ENCODE data around the gene RPTOR.

Gene RPTOR

GRCh38 chr17:80941743-80942422, 397.2 kb downstream of the RPTOR start:
- H3K4me1 ChIP-seq (ENCODE audit: control insufficient read depth in 5 of 5, insufficient read depth in 5 of 5, low read length in 5 of 5): peaks cover 7 to 22% (median 19%) of the 10 kb centered on the region in 5 donors
- H3K36me3 ChIP-seq (ENCODE audit: control insufficient read depth in 5 of 5, insufficient read depth in 5 of 5, low read length in 5 of 5): peaks cover 0 to 24% (median 19%) of the 10 kb centered on the region in 5 donors
- H3K27ac ChIP-seq (ENCODE audit: low read depth, low read length): peak overlapping the region; percentile 24
- no peaks in the 10 kb centered on the region for H3K27me3 ChIP-seq (ENCODE audit: control insufficient read depth in 5 of 5, insufficient read depth in 4 of 5, low read length in 5 of 5)
- H3K9me3 ChIP-seq (ENCODE audit: control insufficient read depth in 5 of 5, low read length in 5 of 5): peaks cover 0 to 6% (median 0%) of the 10 kb centered on the region in 5 donors
- H3K4me3 ChIP-seq (ENCODE audit: low read depth in 1 of 5, low read length in 5 of 5): peak overlapping the region in 1 of 5 donors; percentile 24
- peak overlapping the region in 1 of 5 donors; percentile 22 for H3K9ac ChIP-seq (ENCODE audit: low read length in 5 of 5)

- H3K4me3 ChIP-seq (ENCODE audit: low read depth in 1 of 5, low read length in 5 of 5): peak overlapping the region in 2 of 5 donors; percentile 3 to 24
- no peaks in the 10 kb centered on the region for H3K27me3 ChIP-seq (ENCODE audit: control insufficient read depth in 5 of 5, insufficient read depth in 4 of 5, low read length in 5 of 5)
- peaks cover 0 to 32% (median 24%) of the 10 kb centered on the region in 5 donors for H3K36me3 ChIP-seq (ENCODE audit: control insufficient read depth in 5 of 5, insufficient read depth in 5 of 5, low read length in 5 of 5)
- peak overlapping the region; percentile 24 for H3K27ac ChIP-seq (ENCODE audit: low read depth, low read length)
- peaks cover 0 to 6% (median 0%) of the 10 kb centered on the region in 5 donors for H3K9me3 ChIP-seq (ENCODE audit: control insufficient read depth in 5 of 5, low read length in 5 of 5)
- no peak overlapping the region for H3K9ac ChIP-seq (ENCODE audit: low read length in 5 of 5)
- peaks cover 7 to 22% (median 19%) of the 10 kb centered on the region in 5 donors for H3K4me1 ChIP-seq (ENCODE audit: control insufficient read depth in 5 of 5, insufficient read depth in 5 of 5, low read length in 5 of 5)
Observed at GRCh38 chr17:80942423-80943345, 398.0 kb downstream of the RPTOR start.

- Histone ChIP-seq H3K36me3 (ENCODE audit: control insufficient read depth in 5 of 5, insufficient read depth in 5 of 5, low read length in 5 of 5) (peaks cover 0 to 41% (median 22%) of the 10 kb centered on the region in 5 donors), H3K27me3 (ENCODE audit: control insufficient read depth in 5 of 5, insufficient read depth in 4 of 5, low read length in 5 of 5) (no peaks in the 10 kb centered on the region), H3K9ac (ENCODE audit: low read length in 5 of 5) (no peak overlapping the region), H3K4me3 (ENCODE audit: low read depth in 1 of 5, low read length in 5 of 5) (no peak overlapping the region), H3K4me1 (ENCODE audit: control insufficient read depth in 5 of 5, insufficient read depth in 5 of 5, low read length in 5 of 5) (peaks cover 7 to 22% (median 19%) of the 10 kb centered on the region in 5 donors), H3K27ac (ENCODE audit: low read depth, low read length) (no peak overlapping the region), H3K9me3 (ENCODE audit: control insufficient read depth in 5 of 5, low read length in 5 of 5) (peaks cover 0 to 6% (median 0%) of the 10 kb centered on the region in 5 donors)
Observed at GRCh38 chr17:80943346-80944145, 398.9 kb downstream of the RPTOR start.

GRCh38 chr17:80944326-80944725, 399.7 kb downstream of the RPTOR start:
- Histone ChIP-seq H3K4me3 (ENCODE audit: low read depth in 1 of 5, low read length in 5 of 5) (no peak overlapping the region), H3K9ac (ENCODE audit: low read length in 5 of 5) (no peak overlapping the region), H3K27ac (ENCODE audit: low read depth, low read length) (no peak overlapping the region), H3K4me1 (ENCODE audit: control insufficient read depth in 5 of 5, insufficient read depth in 5 of 5, low read length in 5 of 5) (peaks cover 7 to 22% (median 18%) of the 10 kb centered on the region in 5 donors), H3K27me3 (ENCODE audit: control insufficient read depth in 5 of 5, insufficient read depth in 4 of 5, low read length in 5 of 5) (no peaks in the 10 kb centered on the region), H3K9me3 (ENCODE audit: control insufficient read depth in 5 of 5, low read length in 5 of 5) (peaks cover 0 to 6% (median 0%) of the 10 kb centered on the region in 5 donors), H3K36me3 (ENCODE audit: control insufficient read depth in 5 of 5, insufficient read depth in 5 of 5, low read length in 5 of 5) (peaks cover 0 to 45% (median 24%) of the 10 kb centered on the region in 5 donors)

- H3K4me1 ChIP-seq (ENCODE audit: control insufficient read depth in 5 of 5, insufficient read depth in 5 of 5, low read length in 5 of 5): peaks cover 7 to 22% (median 18%) of the 10 kb centered on the region in 5 donors
Observed at GRCh38 chr17:80945736-80946135, 401.1 kb downstream of the RPTOR start.

GRCh38 chr17:80946449-80946848, 401.8 kb downstream of the RPTOR start:
- Histone ChIP-seq H3K36me3 (ENCODE audit: control insufficient read depth in 5 of 5, insufficient read depth in 5 of 5, low read length in 5 of 5) (peaks cover 0 to 58% (median 40%) of the 10 kb centered on the region in 5 donors), H3K9ac (ENCODE audit: low read length in 5 of 5) (no peak overlapping the region), H3K27me3 (ENCODE audit: control insufficient read depth in 5 of 5, insufficient read depth in 4 of 5, low read length in 5 of 5) (no peaks in the 10 kb centered on the region), H3K27ac (ENCODE audit: low read depth, low read length) (no peak overlapping the region), H3K4me1 (ENCODE audit: control insufficient read depth in 5 of 5, insufficient read depth in 5 of 5, low read length in 5 of 5) (peaks cover 7 to 21% (median 18%) of the 10 kb centered on the region in 5 donors), H3K4me3 (ENCODE audit: low read depth in 1 of 5, low read length in 5 of 5) (no peak overlapping the region), H3K9me3 (ENCODE audit: control insufficient read depth in 5 of 5, low read length in 5 of 5) (peaks cover 0 to 6% (median 0%) of the 10 kb centered on the region in 5 donors)

More at GRCh38 chr17:80945736-80946135, 401.1 kb downstream of the RPTOR start:
- Histone ChIP-seq H3K9ac (ENCODE audit: low read length in 5 of 5) (no peak overlapping the region), H3K9me3 (ENCODE audit: control insufficient read depth in 5 of 5, low read length in 5 of 5) (peaks cover 0 to 6% (median 0%) of the 10 kb centered on the region in 5 donors), H3K27ac (ENCODE audit: low read depth, low read length) (no peak overlapping the region), H3K4me3 (ENCODE audit: low read depth in 1 of 5, low read length in 5 of 5) (no peak overlapping the region), H3K36me3 (ENCODE audit: control insufficient read depth in 5 of 5, insufficient read depth in 5 of 5, low read length in 5 of 5) (peaks cover 0 to 55% (median 35%) of the 10 kb centered on the region in 5 donors), H3K27me3 (ENCODE audit: control insufficient read depth in 5 of 5, insufficient read depth in 4 of 5, low read length in 5 of 5) (no peaks in the 10 kb centered on the region)

- H3K36me3 ChIP-seq (ENCODE audit: control insufficient read depth in 5 of 5, insufficient read depth in 5 of 5, low read length in 5 of 5): peaks cover 0 to 67% (median 49%) of the 10 kb centered on the region in 5 donors
- peaks cover 0 to 6% (median 0%) of the 10 kb centered on the region in 5 donors for H3K9me3 ChIP-seq (ENCODE audit: control insufficient read depth in 5 of 5, low read length in 5 of 5)
- no peak overlapping the region for H3K9ac ChIP-seq (ENCODE audit: low read length in 5 of 5)
- H3K4me3 ChIP-seq (ENCODE audit: low read depth in 1 of 5, low read length in 5 of 5): no peak overlapping the region
- no peaks in the 10 kb centered on the region for H3K27me3 ChIP-seq (ENCODE audit: control insufficient read depth in 5 of 5, insufficient read depth in 4 of 5, low read length in 5 of 5)
- no peak overlapping the region for H3K27ac ChIP-seq (ENCODE audit: low read depth, low read length)
- peaks cover 3 to 12% (median 8%) of the 10 kb centered on the region in 5 donors for H3K4me1 ChIP-seq (ENCODE audit: control insufficient read depth in 5 of 5, insufficient read depth in 5 of 5, low read length in 5 of 5)
Observed at GRCh38 chr17:80947200-80947940, 402.7 kb downstream of the RPTOR start.

- no peak overlapping the region for H3K27ac ChIP-seq (ENCODE audit: low read depth, low read length)
- H3K9ac ChIP-seq (ENCODE audit: low read length in 5 of 5): no peak overlapping the region
- H3K4me3 ChIP-seq (ENCODE audit: low read depth in 1 of 5, low read length in 5 of 5): no peak overlapping the region
- peaks cover 0 to 6% (median 0%) of the 10 kb centered on the region in 5 donors for H3K9me3 ChIP-seq (ENCODE audit: control insufficient read depth in 5 of 5, low read length in 5 of 5)
- peaks cover 0 to 70% (median 50%) of the 10 kb centered on the region in 5 donors for H3K36me3 ChIP-seq (ENCODE audit: control insufficient read depth in 5 of 5, insufficient read depth in 5 of 5, low read length in 5 of 5)
- no peaks in the 10 kb centered on the region for H3K27me3 ChIP-seq (ENCODE audit: control insufficient read depth in 5 of 5, insufficient read depth in 4 of 5, low read length in 5 of 5)
- H3K4me1 ChIP-seq (ENCODE audit: control insufficient read depth in 5 of 5, insufficient read depth in 5 of 5, low read length in 5 of 5): peaks cover 0 to 2% (median 0%) of the 10 kb centered on the region in 5 donors
Observed at GRCh38 chr17:80948019-80948975, 403.7 kb downstream of the RPTOR start.

Data from subcutaneous abdominal adipose tissue (tissue), 5 donors.